Iris pigment epithelial cell (primary cell): Measurements from ENCODE around the gene ABCC8.
A peak's percentile ranks its signal among the peaks of the same experiment; 100 is the strongest.

Source experiments
- DNase-seq: peaks from one replicate; pipeline ENCODE4 v3.0.0-alpha.2; 2011; ENCODE audit warnings: low read depth

ABCC8 gene

GRCh38 chr11:17386331-17387084 is 90.1 kb downstream of the ABCC8 start:
- peak; percentile 55 for DNase-seq

GRCh38 chr11:17385926-17386325 is 90.7 kb downstream of the ABCC8 start:
- DNase-seq = no peak

GRCh38 chr11:17385492-17385891 is 91.2 kb downstream of the ABCC8 start:
- DNase-seq = no peak

- DNase-seq = peak; percentile 77
Measured at GRCh38 chr11:17384002-17384511, 92.6 kb downstream of the ABCC8 start.

- peak; percentile 29 for DNase-seq
Measured at GRCh38 chr11:17383461-17383860, 93.2 kb downstream of the ABCC8 start.

GRCh38 chr11:17382046-17382728 is 94.5 kb downstream of the ABCC8 start:
- peak; percentile 39 for DNase-seq

GRCh38 chr11:17381156-17381555 is 95.5 kb downstream of the ABCC8 start:
- DNase-seq = peak; percentile 35

- no peak for DNase-seq
Measured at GRCh38 chr11:17379383-17380180, 97.1 kb downstream of the ABCC8 start.

GRCh38 chr11:17378655-17379054 is 98.0 kb downstream of the ABCC8 start:
- DNase-seq = no peak

GRCh38 chr11:17376493-17376892 is 100.2 kb downstream of the ABCC8 start:
- DNase-seq = no peak

GRCh38 chr11:17375547-17375946 is 101.1 kb downstream of the ABCC8 start:
- DNase-seq = no peak

GRCh38 chr11:17371614-17372013 is 105.0 kb downstream of the ABCC8 start:
- peak; percentile 47 for DNase-seq

- no peak for DNase-seq
Measured at GRCh38 chr11:17369684-17370243, 106.9 kb downstream of the ABCC8 start.

- DNase-seq = no peak
Measured at GRCh38 chr11:17369094-17369493, 107.6 kb downstream of the ABCC8 start.

GRCh38 chr11:17368551-17368950 is 108.1 kb downstream of the ABCC8 start:
- no peak for DNase-seq

- no peak for DNase-seq
Measured at GRCh38 chr11:17366495-17366894, 110.2 kb downstream of the ABCC8 start.

- peak; percentile 72 for DNase-seq
Measured at GRCh38 chr11:17354601-17354991, 122.0 kb downstream of the ABCC8 start.

- DNase-seq = no peak
Measured at GRCh38 chr11:17353821-17354600, 122.6 kb downstream of the ABCC8 start.

GRCh38 chr11:17352950-17353820 is 123.5 kb downstream of the ABCC8 start:
- DNase-seq = peak; percentile 83

- peak; percentile 86 for DNase-seq
Measured at GRCh38 chr11:17351510-17352176, 125.0 kb downstream of the ABCC8 start, which contains the start of gene NCR3LG1. NCR3LG1 (plus strand) TSS chr11:17351800; CDS start chr11:17351970, 170 bp downstream.
